Testis (tissue), 2 donors: Measurements from ENCODE around the gene H3-3A.

Experiments used
- POLR2A ChIP-seq: fragments of 450-650 bp; IDR thresholded peaks from one replicate; pipeline ENCODE4 v1.6.1; 2017; ENCODE audit warnings: antibody characterized with exemption, mild to moderate bottlenecking, moderate library complexity
- TF ChIP-seq, protein P1 (sequence below), 3 experiments: fragments of 450-650 bp in 2 of 3; fragments of 200-600 bp in 1 of 3; sonication (generic) in 1 of 3; IDR thresholded peaks; one replicate each; pipeline ENCODE4 v1.5.1; 2016 to 2019; ENCODE audit warnings: antibody characterized with exemption in 3 of 3, mild to moderate bottlenecking in 2 of 3, moderate library complexity in 1 of 3

DNA sequence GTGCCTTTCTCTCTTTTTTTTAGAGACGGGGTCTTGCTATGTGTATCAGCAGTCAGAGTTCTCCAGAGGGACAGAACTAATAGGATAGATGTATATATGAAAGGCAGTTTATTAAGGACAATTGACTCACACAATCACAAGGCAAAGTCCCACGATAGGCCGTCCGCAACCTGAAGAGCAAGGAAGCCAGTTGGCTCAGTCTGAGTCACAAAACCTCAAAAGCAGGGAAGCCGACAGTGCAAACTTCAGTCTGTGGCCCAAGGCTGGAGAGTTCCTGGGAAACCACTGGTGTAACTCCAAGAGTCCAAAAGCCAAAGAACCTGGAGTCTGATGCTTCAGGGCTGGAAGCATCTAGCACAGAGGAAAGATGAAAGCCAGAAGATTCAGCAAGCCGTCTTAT is 16.3 kb upstream of the H3-3A start:
- TF ChIP-seq, protein P1, sequence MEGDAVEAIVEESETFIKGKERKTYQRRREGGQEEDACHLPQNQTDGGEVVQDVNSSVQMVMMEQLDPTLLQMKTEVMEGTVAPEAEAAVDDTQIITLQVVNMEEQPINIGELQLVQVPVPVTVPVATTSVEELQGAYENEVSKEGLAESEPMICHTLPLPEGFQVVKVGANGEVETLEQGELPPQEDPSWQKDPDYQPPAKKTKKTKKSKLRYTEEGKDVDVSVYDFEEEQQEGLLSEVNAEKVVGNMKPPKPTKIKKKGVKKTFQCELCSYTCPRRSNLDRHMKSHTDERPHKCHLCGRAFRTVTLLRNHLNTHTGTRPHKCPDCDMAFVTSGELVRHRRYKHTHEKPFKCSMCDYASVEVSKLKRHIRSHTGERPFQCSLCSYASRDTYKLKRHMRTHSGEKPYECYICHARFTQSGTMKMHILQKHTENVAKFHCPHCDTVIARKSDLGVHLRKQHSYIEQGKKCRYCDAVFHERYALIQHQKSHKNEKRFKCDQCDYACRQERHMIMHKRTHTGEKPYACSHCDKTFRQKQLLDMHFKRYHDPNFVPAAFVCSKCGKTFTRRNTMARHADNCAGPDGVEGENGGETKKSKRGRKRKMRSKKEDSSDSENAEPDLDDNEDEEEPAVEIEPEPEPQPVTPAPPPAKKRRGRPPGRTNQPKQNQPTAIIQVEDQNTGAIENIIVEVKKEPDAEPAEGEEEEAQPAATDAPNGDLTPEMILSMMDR (IDR thresholded peaks at IDR 0.05), result no peak
- no peak for TF ChIP-seq POLR2A
